IMR-90 (cell line): Measurements from ENCODE around the gene AP2A1. TPM values are rescaled to one million over a fixed set of nuclear protein-coding genes. Genes with fewer than 3 reads are reported as not detected.

Experiments
- ATAC-seq: fragments of 200-7000 bp; cut with Tn5 transposase; 2 replicates; pipeline ENCODE4 v1.9.1; 2020; ENCODE audit warnings: low read depth, mild to moderate bottlenecking, moderate library complexity
- BruUV-seq: library from RNA; stranded (reverse); fragments of 400-500 nt; replicated peaks from 2 replicates; lab custom pipeline; 2021; lab: Mats Ljungman, UMichigan
- CTCF ChIA-PET: fragments of 300-600 bp; formaldehyde crosslinking; extraction: SDS; loops from one replicate; lab custom pipeline; 2021; ENCODE audit warnings: antibody characterized with exemption; lab: Yijun Ruan, JAX
- POLR2A ChIA-PET: fragments of 300-600 bp; sonication (Branson Sonifier 250); formaldehyde crosslinking; loops from one replicate; lab custom pipeline; 2022; ENCODE audit warnings: antibody characterized with exemption; ENCODE audit not compliant: unreplicated experiment; lab: Charles Lee
- DNase-seq: peaks from one replicate; pipeline ENCODE4 v3.0.0; 2013
- H2AFZ ChIP-seq: replicated peaks from 2 replicates; pipeline ENCODE3; 2013; ENCODE audit warnings: low read length, mild to moderate bottlenecking; ENCODE audit not compliant: poor library complexity
- H2AK5ac ChIP-seq: 2 replicates; pipeline ENCODE4 v1.6.1; 2013; ENCODE audit warnings: low read depth, low read length, inconsistent platforms
- H2AK9ac ChIP-seq: replicated peaks from 2 replicates; pipeline ENCODE3; 2013; ENCODE audit warnings: mild to moderate bottlenecking, low read depth, low read length, moderate library complexity; ENCODE audit not compliant: poor library complexity
- H2BK120ac ChIP-seq: 2 replicates; pipeline ENCODE4 v1.6.1; 2013; ENCODE audit warnings: low read depth, low read length, inconsistent platforms
- H2BK15ac ChIP-seq: 3 replicates; pipeline ENCODE4 v1.6.1; 2013; ENCODE audit warnings: low read depth, low read length, inconsistent platforms
- H2BK20ac ChIP-seq: 2 replicates; pipeline ENCODE4 v1.6.1; 2013; ENCODE audit warnings: low read depth, mild to moderate bottlenecking, inconsistent platforms, low read length, moderate library complexity
- H2BK5ac ChIP-seq: 2 replicates; pipeline ENCODE4 v1.6.1; 2013; ENCODE audit warnings: mild to moderate bottlenecking, low read depth, low read length, inconsistent platforms; ENCODE audit not compliant: poor library complexity, severe bottlenecking
- H3K14ac ChIP-seq: replicated peaks from 2 replicates; pipeline ENCODE4 v1.6.1; 2013; ENCODE audit warnings: low read depth, low read length, inconsistent platforms
- H3K18ac ChIP-seq: 2 replicates; pipeline ENCODE4 v1.6.1; 2013; ENCODE audit warnings: low read depth, low read length, control low read depth
- H3K23ac ChIP-seq: 2 replicates; pipeline ENCODE4 v1.6.1; 2013; ENCODE audit warnings: low read depth, low read length, inconsistent platforms
- H3K27ac ChIP-seq: 2 replicates; pipeline ENCODE4 v1.5.1; 2013; ENCODE audit warnings: mild to moderate bottlenecking, control low read depth, low read length; ENCODE audit not compliant: insufficient read depth
- H3K27me3 ChIP-seq: 2 replicates; pipeline ENCODE4 v1.6.1; 2013; ENCODE audit warnings: low read length; ENCODE audit not compliant: control insufficient read depth, insufficient read depth
- H3K36me3 ChIP-seq: 2 replicates; pipeline ENCODE4 v1.6.1; 2013; ENCODE audit warnings: low read length, mixed read lengths; ENCODE audit not compliant: control insufficient read depth, insufficient read depth
- H3K4ac ChIP-seq: 2 replicates; pipeline ENCODE4 v1.6.1; 2013; ENCODE audit warnings: low read depth, low read length, inconsistent platforms
- H3K4me1 ChIP-seq: 2 replicates; pipeline ENCODE4 v1.6.1; 2013; ENCODE audit warnings: low read length, mixed read lengths; ENCODE audit not compliant: control insufficient read depth, insufficient read depth
- H3K4me2 ChIP-seq: 2 replicates; pipeline ENCODE4 v1.6.1; 2013; ENCODE audit warnings: low read depth, mild to moderate bottlenecking, control low read depth, low read length, moderate library complexity
- H3K4me3 ChIP-seq: 2 replicates; pipeline ENCODE4 v1.5.1; 2013; ENCODE audit warnings: low read depth, mild to moderate bottlenecking, control low read depth, low read length, moderate library complexity; ENCODE audit not compliant: insufficient read depth
- H3K56ac ChIP-seq: 2 replicates; pipeline ENCODE4 v1.6.1; 2013; ENCODE audit warnings: low read length, inconsistent platforms; ENCODE audit not compliant: insufficient read depth; ENCODE audit errors: extremely low read depth
- H3K79me1 ChIP-seq, 2 experiments: 2 replicates each; pipeline ENCODE4 v1.6.1; 2013; ENCODE audit warnings: low read length in 2 of 2, inconsistent platforms in 1 of 2, low read depth in 1 of 2
- H3K9ac ChIP-seq: 2 replicates; pipeline ENCODE4 v1.6.1; 2013; ENCODE audit warnings: low read depth, low read length, control low read depth
- H3K9me1 ChIP-seq: 2 replicates; pipeline ENCODE4 v1.6.1; 2013; ENCODE audit warnings: low read length, inconsistent platforms; ENCODE audit not compliant: insufficient read depth
- H3K9me3 ChIP-seq: 2 replicates; pipeline ENCODE4 v1.6.1; 2013; ENCODE audit warnings: low read length; ENCODE audit not compliant: control insufficient read depth, insufficient read depth
- H4K20me1 ChIP-seq: 2 replicates; pipeline ENCODE4 v1.6.1; 2013; ENCODE audit warnings: low read length, inconsistent platforms; ENCODE audit not compliant: insufficient read depth
- H4K5ac ChIP-seq: 2 replicates; pipeline ENCODE4 v1.6.1; 2013; ENCODE audit warnings: mild to moderate bottlenecking, low read depth, low read length, control low read depth
- H4K8ac ChIP-seq, 2 experiments: 2 replicates each; pipeline ENCODE4 v1.6.1; 2013; ENCODE audit warnings: low read depth in 2 of 2, low read length in 2 of 2, control low read depth in 1 of 2, inconsistent platforms in 1 of 2
- H4K91ac ChIP-seq: 2 replicates; pipeline ENCODE4 v1.6.1; 2013; ENCODE audit warnings: low read depth, low read length, inconsistent platforms; ENCODE audit not compliant: insufficient read depth
- BHLHE40 ChIP-seq: fragments of 150-350 bp; IDR thresholded peaks from 2 replicates; pipeline ENCODE4 v1.6.1; 2016; ENCODE audit warnings: mild to moderate bottlenecking, low read depth, low read length
- CEBPB ChIP-seq: IDR thresholded peaks from 2 replicates; pipeline ENCODE4 v1.6.1; 2012; ENCODE audit warnings: low read depth, low read length, improper control_type of control experiment
- MAFK ChIP-seq: IDR thresholded peaks from 2 replicates; pipeline ENCODE4 v1.6.1; 2012; ENCODE audit warnings: low read depth, low read length, improper control_type of control experiment
- MXI1 ChIP-seq: IDR thresholded peaks from 2 replicates; pipeline ENCODE4 v1.6.1; 2012; ENCODE audit warnings: low read depth, mild to moderate bottlenecking, low read length, moderate library complexity, borderline replicate concordance
- NFE2L2 ChIP-seq: fragments of 150-350 bp; IDR thresholded peaks from 2 replicates; pipeline ENCODE4 v1.6.1; 2016; ENCODE audit warnings: low read depth, mild to moderate bottlenecking, low read length
- POLR2A ChIP-seq: IDR thresholded peaks from 2 replicates; pipeline ENCODE4 v1.6.1; 2012; ENCODE audit warnings: mild to moderate bottlenecking, low read depth, low read length
- RCOR1 ChIP-seq: IDR thresholded peaks from 2 replicates; pipeline ENCODE4 v1.6.1; 2012; ENCODE audit warnings: mild to moderate bottlenecking, low read length, improper control_type of control experiment; ENCODE audit not compliant: insufficient replicate concordance
- RFX5 ChIP-seq: IDR thresholded peaks from 2 replicates; pipeline ENCODE4 v1.8.0; 2012; ENCODE audit warnings: low read depth, mild to moderate bottlenecking, low read length, moderate library complexity
- WGBS, 2 experiments: methylation state at CpG; one replicate each; pipeline versions ENCODE4 v1.1.5 to v1.1.7; 2013; ENCODE audit warnings: missing lambda C conversion rate in 2 of 2; ENCODE audit not compliant: insufficient read length in 1 of 2; ENCODE audit errors: extremely low coverage in 2 of 2; 5-methylcytosine and 5-hydroxymethylcytosine counted together
- dilution Hi-C: fragments of 300-500 bp; cut with HindIII; formaldehyde crosslinking; loops from one replicate; pipeline ENCODE4 v1.14.3; 2018; ENCODE audit warnings: low sequenced_read_pairs; ENCODE audit not compliant: unreplicated experiment
- in situ Hi-C: fragments of 300-500 bp; cut with MboI; formaldehyde crosslinking; loops from 3 replicates; pipeline ENCODE4 v1.14.3; 2019; ENCODE audit warnings: low sequenced_read_pairs, inconsistent platforms, mixed read lengths
- intact Hi-C: fragments of 100-400 bp; cut with micrococcal nuclease; formaldehyde crosslinking; loops from 2 replicates; pipeline ENCODE4 v1.10.0; 2022
- polyA plus RNA-seq, 3 experiments: library from polyadenylated mRNA; depleted of rRNA; stranded (reverse); fragments of >200 nt; gene quantifications; 2 replicates each; pipeline ENCODE4 v1.2.3, GENCODE V29; 2012; ENCODE audit warnings: low replicate concordance in 1 of 3
- total RNA-seq: library from RNA; depleted of rRNA; stranded (reverse); fragments of >200 nt; gene quantifications from 2 replicates; pipeline ENCODE4 v1.2.3, GENCODE V29; 2012
- TF ChIP-seq, protein P1 (sequence below): fragments of 150-350 bp; IDR thresholded peaks from 2 replicates; pipeline ENCODE4 v1.6.1; 2016; ENCODE audit warnings: low read depth, mild to moderate bottlenecking, low read length, moderate library complexity, borderline replicate concordance
- TF ChIP-seq, protein P2 (sequence below): fragments of 150-350 bp; IDR thresholded peaks from 2 replicates; pipeline ENCODE4 v1.6.1; 2017; ENCODE audit warnings: mild to moderate bottlenecking, antibody characterized with exemption, low read length, low read depth

The AP2A1 gene
- total and polyA plus RNA-seq, 2 of the 4 experiments (the other 2 are of a cell fraction) = 40.7 to 122 TPM

DNA sequence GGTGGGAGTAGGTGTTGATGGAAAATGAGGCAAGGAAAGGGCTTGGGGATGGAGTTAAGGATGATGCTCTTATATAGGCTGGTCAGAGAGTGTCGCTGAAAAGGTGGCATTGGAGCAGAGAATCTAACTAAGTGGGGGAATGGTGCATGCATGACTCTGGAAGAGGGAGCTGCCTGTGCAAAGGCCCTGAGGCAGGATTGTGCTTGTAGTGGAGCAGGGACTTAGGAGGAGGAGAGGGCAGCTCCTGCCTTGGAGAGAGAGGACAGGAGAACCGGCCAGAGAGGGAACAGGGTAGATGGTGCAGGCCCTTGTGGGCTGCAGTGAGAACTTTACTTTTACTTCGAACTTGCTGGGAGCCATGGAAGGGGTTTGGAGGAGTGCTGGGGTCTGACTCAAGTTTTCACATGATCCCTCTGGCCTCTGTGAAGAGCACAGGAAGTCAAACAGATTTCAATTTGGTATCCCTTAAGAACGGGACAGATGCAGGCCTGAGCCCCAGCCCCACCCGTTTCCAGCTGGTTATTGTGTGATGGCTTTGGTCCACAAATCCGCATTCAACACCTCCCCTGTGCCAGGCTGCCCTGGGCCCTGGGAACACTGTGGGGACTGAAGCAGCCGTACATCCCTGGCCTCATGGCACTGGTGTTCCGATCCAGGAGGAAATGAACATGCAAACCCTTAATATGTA lies 7.0 kb downstream of the AP2A1 start:
- Histone ChIP-seq H3K27ac (no peak overlapping the region), H3K9me1 (peaks cover 22% of the 10 kb centered on the region; the same call in 1 of the 2 replicates), H3K79me1 (peaks cover 27 to 81% of the 10 kb centered on the region in 2 experiments), H2AK9ac (peak overlapping the region; percentile 7), H3K27me3 (no peaks in the 10 kb centered on the region), H2BK20ac (no peak overlapping the region), H2AFZ (no peak overlapping the region), H3K4ac (no peak overlapping the region), H2BK5ac (no peak overlapping the region), H3K36me3 (peaks cover 14% of the 10 kb centered on the region), H2BK15ac (no peak overlapping the region), H3K4me2 (no peak overlapping the region), H3K4me1 (no peaks in the 10 kb centered on the region), H4K5ac (no peak overlapping the region), H3K23ac (no peak overlapping the region), H2AK5ac (no peak overlapping the region), H3K9ac (no peak overlapping the region), H4K91ac (no peak overlapping the region), H3K14ac (no peak overlapping the region), H3K18ac (no peak overlapping the region), H4K20me1 (peaks cover 63% of the 10 kb centered on the region), H3K4me3 (no peak overlapping the region), H4K8ac (no peak overlapping the region), H3K9me3 (no peaks in the 10 kb centered on the region), H2BK120ac (no peak overlapping the region), H3K56ac (no peak overlapping the region)
- CTCF ChIA-PET = no interaction called here
- in situ Hi-C loops = no loop called here
- 100% methylated on average over 1 of the region's 8 CpGs; no CpG with 5 or more reads in 1 of the 2 experiments for WGBS, 2 experiments
- intact Hi-C loops = no loop called here
- POLR2A ChIA-PET = no interaction called here
- DNase-seq (no peak), ATAC-seq (no peak)
- TF ChIP-seq RFX5 = no peak
- no peak for TF ChIP-seq MXI1
- TF ChIP-seq BHLHE40 = no peak
- no peak for TF ChIP-seq NFE2L2
- TF ChIP-seq RCOR1 = no peak
- TF ChIP-seq MAFK = no peak
- TF ChIP-seq, protein P1, sequence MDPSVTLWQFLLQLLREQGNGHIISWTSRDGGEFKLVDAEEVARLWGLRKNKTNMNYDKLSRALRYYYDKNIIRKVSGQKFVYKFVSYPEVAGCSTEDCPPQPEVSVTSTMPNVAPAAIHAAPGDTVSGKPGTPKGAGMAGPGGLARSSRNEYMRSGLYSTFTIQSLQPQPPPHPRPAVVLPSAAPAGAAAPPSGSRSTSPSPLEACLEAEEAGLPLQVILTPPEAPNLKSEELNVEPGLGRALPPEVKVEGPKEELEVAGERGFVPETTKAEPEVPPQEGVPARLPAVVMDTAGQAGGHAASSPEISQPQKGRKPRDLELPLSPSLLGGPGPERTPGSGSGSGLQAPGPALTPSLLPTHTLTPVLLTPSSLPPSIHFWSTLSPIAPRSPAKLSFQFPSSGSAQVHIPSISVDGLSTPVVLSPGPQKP = no peak
- TF ChIP-seq, protein P2, sequence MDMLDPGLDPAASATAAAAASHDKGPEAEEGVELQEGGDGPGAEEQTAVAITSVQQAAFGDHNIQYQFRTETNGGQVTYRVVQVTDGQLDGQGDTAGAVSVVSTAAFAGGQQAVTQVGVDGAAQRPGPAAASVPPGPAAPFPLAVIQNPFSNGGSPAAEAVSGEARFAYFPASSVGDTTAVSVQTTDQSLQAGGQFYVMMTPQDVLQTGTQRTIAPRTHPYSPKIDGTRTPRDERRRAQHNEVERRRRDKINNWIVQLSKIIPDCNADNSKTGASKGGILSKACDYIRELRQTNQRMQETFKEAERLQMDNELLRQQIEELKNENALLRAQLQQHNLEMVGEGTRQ = no peak
- no peak for TF ChIP-seq POLR2A
- TF ChIP-seq CEBPB = no peak
- BruUV-seq = no TSS peak
- dilution Hi-C loops = no loop called here
